Upper lobe of left lung (tissue), 6 donors: ENCODE measurements around the gene SRP68. TPM values are rescaled to one million over a fixed set of nuclear protein-coding genes. Genes with fewer than 3 reads are reported as not detected.
A peak's percentile ranks its signal among the peaks of the same experiment; 100 is the strongest.

Experiments
- ATAC-seq, 2 donors: fragments of 200-7000 bp; cut with Tn5 transposase; one replicate each; pipeline ENCODE4 v1.9.1; 2022; ENCODE audit warnings: mild to moderate bottlenecking in 2 of 2, moderate library complexity in 2 of 2; ENCODE audit not compliant: low FRiP score in 2 of 2
- DNase-seq, 2 donors: peaks; one replicate each; pipeline ENCODE4 v3.0.0-alpha.2; 2019 to 2020
- H3K27ac ChIP-seq, 4 donors: fragments of 200-600 bp; sonication (generic); one replicate each; pipeline ENCODE4 v1.5.1; 2016 to 2019
- H3K27me3 ChIP-seq, 4 donors: fragments of 200-600 bp; sonication (generic); one replicate each; pipeline ENCODE4 v1.5.1; 2017 to 2019
- H3K36me3 ChIP-seq, 4 donors: fragments of 200-600 bp; sonication (generic); one replicate each; pipeline ENCODE4 v1.5.1; 2016 to 2019
- H3K4me1 ChIP-seq, 4 donors: fragments of 200-600 bp; sonication (generic); one replicate each; pipeline ENCODE4 v1.5.1; 2018 to 2019
- H3K4me3 ChIP-seq, 4 donors: fragments of 200-600 bp; sonication (generic); one replicate each; pipeline ENCODE4 v1.5.1; 2017 to 2019; ENCODE audit warnings: mild to moderate bottlenecking in 2 of 4, moderate library complexity in 1 of 4
- H3K9me3 ChIP-seq, 4 donors: fragments of 200-600 bp; sonication (generic); one replicate each; pipeline ENCODE4 v1.5.1; 2018 to 2019
- EP300 ChIP-seq, 4 donors: sonication (generic); formaldehyde crosslinking; IDR thresholded peaks; one replicate each; pipeline ENCODE4 v1.5.1; 2017; ENCODE audit warnings: antibody characterized with exemption in 4 of 4, control low read depth in 2 of 4
- POLR2A ChIP-seq, 4 donors: fragments of 450-650 bp; IDR thresholded peaks; one replicate each; pipeline ENCODE4 v1.5.1; 2016 to 2017; ENCODE audit warnings: antibody characterized with exemption in 4 of 4, mild to moderate bottlenecking in 2 of 4
- POLR2AphosphoS5 ChIP-seq, 2 donors: sonication (generic); formaldehyde crosslinking; IDR thresholded peaks; one replicate each; pipeline ENCODE4 v1.5.1; 2017; ENCODE audit warnings: antibody characterized with exemption in 2 of 2
- WGBS, 2 donors: methylation state at CpG; one replicate each; pipeline ENCODE4 v1.1.5; 2017 to 2018; 5-methylcytosine and 5-hydroxymethylcytosine counted together
- total RNA-seq, 6 donors: library from RNA; depleted of rRNA in 4 of 6; stranded (reverse); fragments of >200 nt in 4 of 6; gene quantifications; one replicate each; pipeline versions ENCODE4 v1.1.0 to v1.2.1, GENCODE V29; 2016 to 2021
- TF ChIP-seq, protein P1 (sequence below), 6 experiments: fragments of 450-650 bp in 4 of 6; fragments of 200-600 bp in 2 of 6; sonication (generic) in 2 of 6; IDR thresholded peaks; one replicate each; pipeline ENCODE4 v1.5.1; 2016 to 2019; ENCODE audit warnings: antibody characterized with exemption in 6 of 6
- donor health status: DM: no; HTN: no; CAD: no; lungs with moderate emphysema.
- donor health status: DM: no; HTN: yes; CAD: no; lungs with severe emphysema.

Gene SRP68
- total RNA-seq, 6 donors from 2014 or later = 41.8 to 68.2 (median 56.1) TPM

DNA sequence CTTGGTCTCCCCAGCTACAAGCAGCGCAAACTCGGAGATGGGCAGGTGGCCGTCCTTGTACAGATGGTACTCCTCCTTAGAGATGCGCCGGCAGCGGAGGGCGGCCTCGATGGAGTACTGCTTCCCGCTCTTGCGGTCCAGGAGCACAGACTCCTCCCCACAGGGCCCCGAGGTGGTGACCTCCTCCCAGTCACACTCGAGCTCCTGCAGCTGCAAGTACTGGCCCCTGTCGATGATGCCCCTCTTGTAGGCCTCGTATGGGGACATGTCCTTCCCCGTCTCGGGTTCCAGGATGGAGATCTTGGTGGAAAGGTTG is 64.5 kb downstream of the SRP68 start:
- ATAC-seq (no peak), DNase-seq (peak in 1 of 2 donors; percentile 74)
- WGBS, 2 donors = 91 to 94% methylated on average over 12 to 16 of the region's 16 CpGs
- Histone ChIP-seq H3K27me3 (no peaks in the 10 kb centered on the region), H3K4me1 (peaks cover 0 to 13% (median 7%) of the 10 kb centered on the region in 4 donors), H3K9me3 (no peaks in the 10 kb centered on the region), H3K36me3 (peaks cover 0 to 18% (median 4%) of the 10 kb centered on the region in 4 donors), H3K4me3 (no peak overlapping the region), H3K27ac (no peak overlapping the region)
- no peak for TF ChIP-seq POLR2AphosphoS5 (IDR thresholded peaks at IDR 0.05)
- TF ChIP-seq, protein P1, sequence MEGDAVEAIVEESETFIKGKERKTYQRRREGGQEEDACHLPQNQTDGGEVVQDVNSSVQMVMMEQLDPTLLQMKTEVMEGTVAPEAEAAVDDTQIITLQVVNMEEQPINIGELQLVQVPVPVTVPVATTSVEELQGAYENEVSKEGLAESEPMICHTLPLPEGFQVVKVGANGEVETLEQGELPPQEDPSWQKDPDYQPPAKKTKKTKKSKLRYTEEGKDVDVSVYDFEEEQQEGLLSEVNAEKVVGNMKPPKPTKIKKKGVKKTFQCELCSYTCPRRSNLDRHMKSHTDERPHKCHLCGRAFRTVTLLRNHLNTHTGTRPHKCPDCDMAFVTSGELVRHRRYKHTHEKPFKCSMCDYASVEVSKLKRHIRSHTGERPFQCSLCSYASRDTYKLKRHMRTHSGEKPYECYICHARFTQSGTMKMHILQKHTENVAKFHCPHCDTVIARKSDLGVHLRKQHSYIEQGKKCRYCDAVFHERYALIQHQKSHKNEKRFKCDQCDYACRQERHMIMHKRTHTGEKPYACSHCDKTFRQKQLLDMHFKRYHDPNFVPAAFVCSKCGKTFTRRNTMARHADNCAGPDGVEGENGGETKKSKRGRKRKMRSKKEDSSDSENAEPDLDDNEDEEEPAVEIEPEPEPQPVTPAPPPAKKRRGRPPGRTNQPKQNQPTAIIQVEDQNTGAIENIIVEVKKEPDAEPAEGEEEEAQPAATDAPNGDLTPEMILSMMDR (IDR thresholded peaks at IDR 0.05) = no peak
- no peak for TF ChIP-seq EP300 (IDR thresholded peaks at IDR 0.05)
- TF ChIP-seq POLR2A (IDR thresholded peaks at IDR 0.05) = no peak

DNA sequence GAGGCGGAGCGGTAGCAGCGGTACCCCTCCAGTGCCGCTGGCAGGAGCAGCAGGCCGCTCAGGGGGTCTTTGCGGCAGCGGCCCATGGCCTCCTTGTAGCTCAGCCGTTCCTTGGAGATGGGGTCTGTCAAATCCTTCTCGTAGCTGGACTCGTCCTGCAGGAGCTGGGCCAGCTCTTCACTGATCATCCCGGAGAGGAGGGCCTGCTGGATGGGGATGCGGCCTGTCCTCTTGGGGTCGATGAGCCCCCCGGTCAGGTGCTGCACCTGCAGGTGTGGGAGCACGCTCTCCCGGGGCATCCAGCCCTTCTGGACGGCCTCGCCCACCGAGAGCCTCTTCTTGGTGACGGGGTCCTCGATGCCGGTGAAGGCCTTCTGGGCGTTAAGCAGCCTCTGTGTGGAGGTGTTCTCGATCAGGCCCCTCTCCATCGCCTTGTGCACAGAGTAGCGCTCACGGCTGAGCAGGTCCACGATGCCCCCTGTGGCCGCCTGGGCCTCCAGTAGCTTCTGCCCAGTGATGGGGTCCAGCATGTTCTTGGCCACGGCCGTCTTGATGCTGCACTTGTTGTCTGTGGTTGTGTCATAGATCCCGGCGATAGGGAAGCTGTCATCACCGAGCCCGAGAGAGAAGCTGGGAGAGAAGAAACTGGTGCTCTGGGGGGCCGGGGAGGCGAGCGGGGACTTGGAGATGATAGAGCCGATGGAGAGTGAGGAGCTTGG is 65.0 kb downstream of the SRP68 start:
- WGBS, 2 donors = 91 to 95% methylated on average over 22 to 36 of the region's 39 CpGs
- no peak overlapping the region for H3K27ac ChIP-seq
- no peak for TF ChIP-seq EP300 (IDR thresholded peaks at IDR 0.05)
- TF ChIP-seq, protein P1 (IDR thresholded peaks at IDR 0.05) = no peak
- peaks cover 0 to 21% (median 5%) of the 10 kb centered on the region in 4 donors for H3K36me3 ChIP-seq
- H3K9me3 ChIP-seq = no peaks in the 10 kb centered on the region
- no peaks in the 10 kb centered on the region for H3K27me3 ChIP-seq
- ATAC-seq (no peak), DNase-seq (peak in 1 of 2 donors; percentile 81)
- H3K4me3 ChIP-seq = no peak overlapping the region
- peaks cover 0 to 14% (median 7%) of the 10 kb centered on the region in 4 donors for H3K4me1 ChIP-seq

GRCh38 chr17:76005263-76006149 is 66.8 kb downstream of the SRP68 start:
- ATAC-seq (peak; percentile 25 to 71), DNase-seq (peak in 1 of 2 donors; percentile 66)
- WGBS, 2 donors = 60 to 61% methylated on average over 16 of the region's 16 CpGs
- TF ChIP-seq EP300 (IDR thresholded peaks at IDR 0.05) (no peak), POLR2A (IDR thresholded peaks at IDR 0.05) (no peak)
- TF ChIP-seq, protein P1 (IDR thresholded peaks at IDR 0.05) = peak; percentile 71 to 79 (median 76)
- no peaks in the 10 kb centered on the region for H3K27me3 ChIP-seq
- H3K4me3 ChIP-seq = no peak overlapping the region
- H3K4me1 ChIP-seq = peaks cover 0 to 14% (median 7%) of the 10 kb centered on the region in 4 donors
- no peaks in the 10 kb centered on the region for H3K9me3 ChIP-seq
- H3K36me3 ChIP-seq = peaks cover 0 to 27% (median 8%) of the 10 kb centered on the region in 4 donors
- peak overlapping the region in 3 of 4 donors; percentile 34 to 66 (median 42) for H3K27ac ChIP-seq

GRCh38 chr17:76004750-76005262 is 67.5 kb downstream of the SRP68 start:
- 84 to 100% methylated on average over 3 to 8 of the region's 8 CpGs for WGBS, 2 donors
- Histone ChIP-seq H3K9me3 (no peaks in the 10 kb centered on the region), H3K27ac (peak overlapping the region; percentile 24 to 66 (median 41)), H3K4me3 (no peak overlapping the region), H3K4me1 (peaks cover 0 to 14% (median 7%) of the 10 kb centered on the region in 4 donors), H3K27me3 (no peaks in the 10 kb centered on the region), H3K36me3 (peaks cover 0 to 31% (median 8%) of the 10 kb centered on the region in 4 donors)
- TF ChIP-seq, protein P1 (IDR thresholded peaks at IDR 0.05) = no peak
- TF ChIP-seq POLR2AphosphoS5 (IDR thresholded peaks at IDR 0.05) (no peak), POLR2A (IDR thresholded peaks at IDR 0.05) (no peak), EP300 (IDR thresholded peaks at IDR 0.05) (no peak)
- ATAC-seq = no peak
- no peak for DNase-seq
